Neural crest cell (in vitro differentiated cells): ENCODE measurements around the gene HIKESHI. TPM values are rescaled to one million over a fixed set of nuclear protein-coding genes. Genes with fewer than 3 reads are reported as not detected.

Source experiments
- DNase-seq: peaks from one replicate; pipeline ENCODE4 v3.0.0; 2021; ENCODE audit warnings: low read depth, mixed read lengths, low spot score
- H3K27ac Mint-ChIP-seq: one replicate; pipeline ENCODE4 v1.8.0; 2021; ENCODE audit warnings: mild to moderate bottlenecking, mixed read lengths; ENCODE audit not compliant: unreplicated experiment
- H3K27me3 Mint-ChIP-seq: 2 replicates; pipeline ENCODE4 v1.8.0; 2021; ENCODE audit warnings: low read depth, mild to moderate bottlenecking, mixed read lengths
- H3K36me3 Mint-ChIP-seq: 2 replicates; pipeline ENCODE4 v1.8.0; 2021; ENCODE audit warnings: low read depth, mild to moderate bottlenecking, mixed read lengths
- H3K4me1 Mint-ChIP-seq: 2 replicates; pipeline ENCODE4 v1.8.0; 2021; ENCODE audit warnings: mixed read lengths
- H3K4me3 Mint-ChIP-seq: one replicate; pipeline ENCODE4 v1.8.0; 2021; ENCODE audit warnings: mild to moderate bottlenecking, mixed read lengths
- H3K9me3 Mint-ChIP-seq: 2 replicates; pipeline ENCODE4 v1.8.0; 2021; ENCODE audit warnings: mixed read lengths
- CTCF ChIP-seq: fragments of 200-600 bp; sonication (generic); conservative IDR thresholded peaks from 2 replicates; pipeline ENCODE4 v1.5.0; 2021; ENCODE audit warnings: antibody characterized with exemption, mild to moderate bottlenecking
- total RNA-seq: library from RNA; stranded (reverse); gene quantifications from 2 replicates; pipeline ENCODE4 v1.2.1, GENCODE V29; 2021

The HIKESHI gene
- total RNA-seq, 1 donor from 2014 or later: 56.7 TPM

GRCh38 chr11:86369668-86370067, 67.6 kb downstream of the HIKESHI start:
- Mint-ChIP-seq H3K27me3 (no peaks in the 10 kb centered on the region), H3K36me3 (peaks cover 2% of the 10 kb centered on the region), H3K9me3 (peaks cover 9% of the 10 kb centered on the region), H3K4me3 (no peak overlapping the region), H3K4me1 (peaks cover 27% of the 10 kb centered on the region), H3K27ac (no peak overlapping the region)
- TF ChIP-seq CTCF: no peak
- DNase-seq: no peak

GRCh38 chr11:86370171-86370570, 68.1 kb downstream of the HIKESHI start:
- H3K4me3 Mint-ChIP-seq: no peak overlapping the region
- no peak overlapping the region for H3K27ac Mint-ChIP-seq
- H3K36me3 Mint-ChIP-seq: peaks cover 2% of the 10 kb centered on the region
- H3K4me1 Mint-ChIP-seq: peaks cover 31% of the 10 kb centered on the region
- peaks cover 9% of the 10 kb centered on the region for H3K9me3 Mint-ChIP-seq
- H3K27me3 Mint-ChIP-seq: no peaks in the 10 kb centered on the region
- no peak for DNase-seq
- no peak for TF ChIP-seq CTCF

GRCh38 chr11:86370922-86371594, 69.0 kb downstream of the HIKESHI start:
- Mint-ChIP-seq H3K9me3 (peaks cover 11% of the 10 kb centered on the region), H3K4me1 (peaks cover 33% of the 10 kb centered on the region), H3K27me3 (no peaks in the 10 kb centered on the region), H3K36me3 (peaks cover 4% of the 10 kb centered on the region), H3K27ac (no peak overlapping the region), H3K4me3 (no peak overlapping the region)
- TF ChIP-seq CTCF: no peak
- DNase-seq: no peak

GRCh38 chr11:86372041-86372440, 70.0 kb downstream of the HIKESHI start:
- no peak for TF ChIP-seq CTCF
- Mint-ChIP-seq H3K4me3 (no peak overlapping the region), H3K36me3 (peaks cover 7% of the 10 kb centered on the region), H3K9me3 (peaks cover 17% of the 10 kb centered on the region), H3K27ac (no peak overlapping the region), H3K4me1 (peaks cover 33% of the 10 kb centered on the region), H3K27me3 (no peaks in the 10 kb centered on the region)
- DNase-seq: no peak

- Mint-ChIP-seq H3K4me1 (peaks cover 33% of the 10 kb centered on the region), H3K36me3 (peaks cover 10% of the 10 kb centered on the region), H3K4me3 (no peak overlapping the region), H3K27me3 (no peaks in the 10 kb centered on the region), H3K9me3 (peaks cover 17% of the 10 kb centered on the region), H3K27ac (no peak overlapping the region)
- no peak for DNase-seq
- no peak for TF ChIP-seq CTCF
Observed at GRCh38 chr11:86372586-86372985, 70.5 kb downstream of the HIKESHI start.
